ENCODE data around the gene PLXDC2. TPM values are rescaled to one million over a fixed set of nuclear protein-coding genes. Genes with fewer than 3 reads are reported as not detected.

The PLXDC2 gene
- total and polyA plus RNA-seq, 7 donors = 1.8 to 44.6 (median 18.2) TPM

DNA sequence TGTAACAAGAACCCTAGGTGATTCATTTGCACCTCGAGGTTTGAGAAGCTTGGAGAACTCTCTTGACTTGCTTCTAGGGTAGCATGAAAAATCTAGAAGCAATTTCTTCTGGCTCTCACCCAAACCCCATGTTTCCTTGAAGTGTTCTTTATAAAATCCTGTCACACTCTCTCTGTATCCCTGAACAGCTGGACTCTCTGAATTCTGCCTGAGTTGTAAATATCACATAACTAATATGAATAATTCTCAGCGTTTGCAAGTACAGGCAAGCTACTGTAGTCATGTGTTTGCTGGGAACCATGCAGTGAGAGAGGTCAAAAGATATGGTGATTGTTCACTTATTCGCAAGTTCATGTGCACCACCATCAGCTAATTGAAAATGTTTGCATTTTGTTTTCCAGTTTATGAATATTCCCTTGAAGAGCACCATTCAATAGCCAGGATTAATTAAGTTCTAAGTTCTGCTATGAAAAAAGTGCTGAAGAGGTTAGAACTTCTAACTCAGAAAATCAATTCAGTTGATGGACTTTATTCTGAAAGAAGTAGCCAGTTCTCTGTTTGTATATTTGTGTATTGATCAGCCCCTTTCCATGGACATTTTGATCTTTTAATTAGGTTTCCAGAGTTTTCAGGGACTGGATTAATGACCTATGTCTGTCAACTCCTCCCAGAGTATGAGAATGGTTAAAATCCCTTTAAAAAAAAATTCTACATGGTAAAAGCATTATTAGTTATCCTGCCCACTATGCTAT, 243.0 kb downstream of the PLXDC2 start:
- WGBS, 2 donors = 48 to 66% methylated on average over 3 of the region's 3 CpGs
- TF ChIP-seq POLR2AphosphoS5 (IDR thresholded peaks at IDR 0.05) (no peak), EP300 (IDR thresholded peaks at IDR 0.05) (no peak)
- Histone ChIP-seq H3K9me3 (peaks cover 0 to 4% (median 0%) of the 10 kb centered on the region in 4 donors), H3K4me3 (no peak overlapping the region), H3K27me3 (no peaks in the 10 kb centered on the region), H3K4me1 (peaks cover 0 to 18% (median 4%) of the 10 kb centered on the region in 4 donors), H3K27ac (peak overlapping the region in 1 of 4 donors; percentile 28), H3K36me3 (no peaks in the 10 kb centered on the region)
- intact Hi-C loops (cut with DNase I) = no loop called here
- DNase-seq = no peak

DNA sequence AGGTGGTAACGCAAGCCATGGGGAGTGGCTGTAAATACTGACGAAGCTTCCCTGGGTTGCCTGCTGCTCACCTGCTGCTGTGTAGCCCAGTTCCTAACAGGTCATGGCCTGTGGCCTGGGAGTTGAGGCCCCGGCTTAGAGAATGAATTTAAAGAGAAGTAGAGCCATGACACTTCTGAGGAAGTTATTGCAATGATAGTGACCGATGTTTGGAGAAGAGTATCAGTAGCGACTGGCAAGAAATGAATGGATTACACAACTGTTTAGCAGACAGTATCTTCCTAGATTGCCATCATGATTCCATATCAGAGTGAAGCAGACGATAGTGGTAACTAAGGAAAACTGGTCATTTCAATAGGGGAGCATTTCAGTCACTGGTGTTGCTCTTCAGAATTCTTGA, 249.6 kb downstream of the PLXDC2 start:
- H3K9me3 ChIP-seq = peaks cover 0 to 4% (median 0%) of the 10 kb centered on the region in 4 donors
- intact Hi-C loops (cut with DNase I) = no loop called here
- TF ChIP-seq, protein P1, sequence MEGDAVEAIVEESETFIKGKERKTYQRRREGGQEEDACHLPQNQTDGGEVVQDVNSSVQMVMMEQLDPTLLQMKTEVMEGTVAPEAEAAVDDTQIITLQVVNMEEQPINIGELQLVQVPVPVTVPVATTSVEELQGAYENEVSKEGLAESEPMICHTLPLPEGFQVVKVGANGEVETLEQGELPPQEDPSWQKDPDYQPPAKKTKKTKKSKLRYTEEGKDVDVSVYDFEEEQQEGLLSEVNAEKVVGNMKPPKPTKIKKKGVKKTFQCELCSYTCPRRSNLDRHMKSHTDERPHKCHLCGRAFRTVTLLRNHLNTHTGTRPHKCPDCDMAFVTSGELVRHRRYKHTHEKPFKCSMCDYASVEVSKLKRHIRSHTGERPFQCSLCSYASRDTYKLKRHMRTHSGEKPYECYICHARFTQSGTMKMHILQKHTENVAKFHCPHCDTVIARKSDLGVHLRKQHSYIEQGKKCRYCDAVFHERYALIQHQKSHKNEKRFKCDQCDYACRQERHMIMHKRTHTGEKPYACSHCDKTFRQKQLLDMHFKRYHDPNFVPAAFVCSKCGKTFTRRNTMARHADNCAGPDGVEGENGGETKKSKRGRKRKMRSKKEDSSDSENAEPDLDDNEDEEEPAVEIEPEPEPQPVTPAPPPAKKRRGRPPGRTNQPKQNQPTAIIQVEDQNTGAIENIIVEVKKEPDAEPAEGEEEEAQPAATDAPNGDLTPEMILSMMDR (IDR thresholded peaks at IDR 0.05) = no peak
- TF ChIP-seq POLR2AphosphoS5 (IDR thresholded peaks at IDR 0.05) (no peak), POLR2A (IDR thresholded peaks at IDR 0.05) (no peak)
- DNase-seq = no peak
- 92 to 95% methylated on average over 6 of the region's 6 CpGs for WGBS, 2 donors
- H3K27ac ChIP-seq = no peak overlapping the region
- H3K4me3 ChIP-seq = no peak overlapping the region
- peaks cover 0 to 8% (median 0%) of the 10 kb centered on the region in 4 donors for H3K36me3 ChIP-seq
- no peaks in the 10 kb centered on the region for H3K4me1 ChIP-seq
- H3K27me3 ChIP-seq = no peaks in the 10 kb centered on the region

DNA sequence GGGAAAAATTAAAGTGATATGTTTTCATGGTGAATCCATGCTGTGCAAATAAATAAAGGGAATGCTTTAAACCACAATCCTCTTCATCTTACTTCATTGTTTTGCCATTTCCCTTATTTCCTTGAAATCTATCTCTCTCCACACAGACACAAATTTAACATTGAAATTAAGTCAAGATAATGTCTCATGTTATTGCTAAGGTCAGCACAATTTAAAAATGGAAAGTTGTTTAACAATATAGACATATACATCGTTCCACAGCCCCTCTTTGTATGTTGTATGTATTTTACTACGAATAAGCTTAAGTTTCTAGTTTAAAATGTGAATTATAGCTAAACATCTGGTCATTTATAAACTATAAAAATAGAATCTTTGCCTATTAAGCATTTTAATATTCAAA, 256.9 kb downstream of the PLXDC2 start:
- DNase-seq = no peak
- TF ChIP-seq POLR2AphosphoS5 (IDR thresholded peaks at IDR 0.05) = no peak
- no peak for TF ChIP-seq POLR2A (IDR thresholded peaks at IDR 0.05)
- TF ChIP-seq EP300 (IDR thresholded peaks at IDR 0.05) = no peak
- TF ChIP-seq, protein P1 (IDR thresholded peaks at IDR 0.05) = no peak
- Histone ChIP-seq H3K4me1 (no peaks in the 10 kb centered on the region), H3K36me3 (peaks cover 0 to 8% (median 0%) of the 10 kb centered on the region in 4 donors), H3K9me3 (no peaks in the 10 kb centered on the region), H3K27ac (no peak overlapping the region), H3K4me3 (no peak overlapping the region), H3K27me3 (no peaks in the 10 kb centered on the region)
- 80 to 88% methylated on average over 2 of the region's 2 CpGs for WGBS, 2 donors
- intact Hi-C loops (cut with DNase I) = no loop called here

DNA sequence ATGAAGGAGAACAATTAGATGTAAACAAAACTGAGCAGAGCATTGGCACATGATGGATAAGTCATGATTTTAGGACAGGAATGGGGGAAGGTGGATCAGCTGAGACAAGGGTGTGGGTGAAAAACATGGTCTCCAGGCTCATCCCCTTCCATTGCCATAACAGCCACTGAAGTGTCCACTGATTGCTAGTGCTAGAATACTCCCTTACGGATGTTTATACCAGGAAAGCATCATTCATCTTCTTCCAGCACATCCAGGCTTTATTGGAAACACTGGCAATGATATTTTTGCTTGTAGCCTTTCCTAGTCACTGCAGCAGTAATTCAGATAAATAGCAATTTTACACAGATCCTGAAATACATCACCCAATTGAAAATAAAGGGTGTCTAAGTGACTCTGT, 259.5 kb downstream of the PLXDC2 start:
- 82 to 91% methylated on average over 1 of the region's 1 CpG for WGBS, 2 donors

DNA sequence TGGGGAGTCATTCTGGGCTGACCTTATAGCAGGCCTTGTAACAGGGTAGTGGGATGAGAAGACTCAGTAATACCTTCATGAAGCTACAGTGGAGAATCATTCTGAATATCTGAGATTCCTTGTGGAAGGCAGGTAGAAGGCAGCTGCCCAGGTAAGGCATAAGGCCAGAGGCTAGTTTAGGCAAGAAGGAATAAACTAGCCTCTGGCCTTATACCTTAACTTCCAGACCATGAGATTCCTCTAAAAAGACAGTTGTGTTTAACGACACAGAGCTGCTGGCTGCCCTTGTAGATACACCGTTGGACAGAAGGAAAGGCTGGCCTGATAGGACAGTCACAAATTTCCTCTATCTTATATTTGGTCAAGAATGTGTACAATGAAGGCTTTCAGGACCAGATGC, 268.2 kb downstream of the PLXDC2 start:
- H3K36me3 ChIP-seq = no peaks in the 10 kb centered on the region
- no peak for DNase-seq
- WGBS, 2 donors = 84 to 88% methylated on average over 2 of the region's 2 CpGs
- no peak overlapping the region for H3K4me3 ChIP-seq
- H3K27me3 ChIP-seq = no peaks in the 10 kb centered on the region
- intact Hi-C loops (cut with DNase I) = no loop called here
- H3K4me1 ChIP-seq = peaks cover 0 to 17% (median 12%) of the 10 kb centered on the region in 4 donors
- H3K27ac ChIP-seq = no peak overlapping the region
- no peaks in the 10 kb centered on the region for H3K9me3 ChIP-seq
- TF ChIP-seq, protein P1 (IDR thresholded peaks at IDR 0.05) = no peak
- no peak for TF ChIP-seq EP300 (IDR thresholded peaks at IDR 0.05)
- no peak for TF ChIP-seq POLR2A (IDR thresholded peaks at IDR 0.05)
- TF ChIP-seq POLR2AphosphoS5 (IDR thresholded peaks at IDR 0.05) = no peak

More for the DNA sequence above, 259.5 kb downstream of the PLXDC2 start:
- Histone ChIP-seq H3K36me3 (no peaks in the 10 kb centered on the region), H3K9me3 (no peaks in the 10 kb centered on the region), H3K27ac (no peak overlapping the region), H3K4me3 (no peak overlapping the region), H3K4me1 (no peaks in the 10 kb centered on the region), H3K27me3 (no peaks in the 10 kb centered on the region)
- intact Hi-C loops (cut with DNase I) = no loop called here
- DNase-seq = no peak
- TF ChIP-seq, protein P1 (IDR thresholded peaks at IDR 0.05) = no peak
- TF ChIP-seq POLR2A (IDR thresholded peaks at IDR 0.05) (no peak), EP300 (IDR thresholded peaks at IDR 0.05) (no peak), POLR2AphosphoS5 (IDR thresholded peaks at IDR 0.05) (no peak)
